Activated CD8-positive, alpha-beta memory T cell treated with anti-CD3 and anti-CD28 coated beads for 1 hour (primary cell): ENCODE measurements around the gene SLC16A12.
"Not testable (repeated sequence)": the region's sequence is repeated elsewhere in the genome, so short reads cannot be mapped to it uniquely, and the experiment has no call there.

ENCODE experiments used
- DNase-seq, 2 donors: peaks; one replicate each; pipeline ENCODE4 v3.0.0-alpha.2; 2020; ENCODE audit warnings: low read depth in 1 of 2; ENCODE audit errors: extremely low read depth in 1 of 2

The SLC16A12 gene

GRCh38 chr10:89393898-89394297 lies 141.5 kb downstream of the SLC16A12 start:
- DNase-seq, result no peak

- no peak for DNase-seq
Observed at GRCh38 chr10:89392974-89393373, 142.4 kb downstream of the SLC16A12 start.

GRCh38 chr10:89391907-89392756 lies 143.3 kb downstream of the SLC16A12 start, which contains the start of gene IFIT1:
IFIT1 (plus strand) TSS chr10:89392623; CDS start chr10:89392713, 90 bp downstream.
- DNase-seq, result peak in 1 of 2 donors; percentile 19

- DNase-seq, result not testable (repeated sequence)
Observed at GRCh38 chr10:89391226-89391576, 144.2 kb downstream of the SLC16A12 start.

- no peak for DNase-seq
Observed at GRCh38 chr10:89390476-89391225, 144.7 kb downstream of the SLC16A12 start.

- DNase-seq, result no peak
Observed at GRCh38 chr10:89389254-89389653, 146.1 kb downstream of the SLC16A12 start.

- no peak for DNase-seq
Observed at GRCh38 chr10:89388806-89389205, 146.6 kb downstream of the SLC16A12 start.

- no peak for DNase-seq
Observed at GRCh38 chr10:89384474-89385340, 150.7 kb downstream of the SLC16A12 start.

GRCh38 chr10:89382757-89383156 lies 152.6 kb downstream of the SLC16A12 start:
- no peak for DNase-seq
